Measurements from ENCODE around the gene ADAP1.

ADAP1 gene

DNA sequence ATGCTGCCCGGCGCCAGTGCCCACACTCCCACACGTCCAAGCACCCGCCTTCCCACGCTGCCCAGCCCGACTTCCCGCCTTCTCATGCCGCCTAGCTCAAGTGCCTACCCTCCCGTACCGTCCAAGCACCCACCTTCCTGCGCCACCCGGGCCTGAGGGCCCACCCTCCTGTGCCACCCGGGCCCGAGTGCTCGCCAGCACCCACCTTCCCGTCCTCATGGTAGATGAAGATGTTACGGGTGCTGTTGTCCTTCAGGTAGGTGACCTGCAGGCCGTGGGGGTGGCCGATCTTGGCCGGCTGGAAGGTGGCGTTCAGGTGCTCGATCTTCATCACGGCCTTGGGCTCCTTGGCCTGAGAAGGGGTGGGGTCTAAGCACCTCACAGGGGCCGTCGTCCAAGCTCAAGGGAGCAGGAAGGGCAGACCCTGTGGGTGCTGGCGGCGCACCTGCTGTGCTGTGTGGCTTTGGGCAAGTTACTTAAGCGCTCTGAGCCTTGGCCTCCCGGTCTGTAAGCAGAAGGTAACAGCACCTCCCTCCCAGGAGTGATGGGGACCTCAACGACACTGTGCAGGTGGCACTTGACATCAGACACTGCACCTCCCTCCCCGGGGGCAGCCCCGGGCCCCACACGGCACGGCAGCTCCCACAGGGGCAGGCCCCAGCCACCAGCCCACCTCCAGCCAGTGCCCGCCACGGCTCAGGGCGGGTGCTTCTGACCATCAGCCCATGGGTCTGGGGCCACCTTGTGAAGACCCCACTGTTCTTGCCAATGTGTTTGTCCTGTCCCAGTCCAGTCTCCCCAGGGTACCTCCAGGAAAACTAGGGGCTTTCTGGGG lies 50.3 kb downstream of the ADAP1 start:
- DNase-seq = no peak

DNA sequence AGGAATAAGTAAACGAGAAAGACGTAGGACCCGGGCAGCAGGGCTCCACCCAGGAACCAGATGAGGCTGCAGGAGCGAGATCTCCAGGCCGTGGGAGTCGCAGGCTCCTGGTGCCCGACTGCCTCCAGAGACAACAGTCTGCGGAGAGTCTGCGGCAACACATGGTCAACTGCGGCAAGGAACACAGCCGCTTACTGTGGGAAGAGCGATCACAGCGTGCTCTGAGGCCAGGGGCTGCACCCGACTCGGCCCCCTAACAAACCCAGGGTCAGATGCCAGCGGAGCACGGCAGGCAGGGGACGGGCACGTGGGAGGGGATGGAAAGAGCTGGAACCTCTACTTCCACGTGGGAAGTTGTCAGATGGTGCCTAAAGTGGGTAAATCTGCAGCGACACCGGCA lies 51.5 kb downstream of the ADAP1 start:
- DNase-seq = no peak

DNA sequence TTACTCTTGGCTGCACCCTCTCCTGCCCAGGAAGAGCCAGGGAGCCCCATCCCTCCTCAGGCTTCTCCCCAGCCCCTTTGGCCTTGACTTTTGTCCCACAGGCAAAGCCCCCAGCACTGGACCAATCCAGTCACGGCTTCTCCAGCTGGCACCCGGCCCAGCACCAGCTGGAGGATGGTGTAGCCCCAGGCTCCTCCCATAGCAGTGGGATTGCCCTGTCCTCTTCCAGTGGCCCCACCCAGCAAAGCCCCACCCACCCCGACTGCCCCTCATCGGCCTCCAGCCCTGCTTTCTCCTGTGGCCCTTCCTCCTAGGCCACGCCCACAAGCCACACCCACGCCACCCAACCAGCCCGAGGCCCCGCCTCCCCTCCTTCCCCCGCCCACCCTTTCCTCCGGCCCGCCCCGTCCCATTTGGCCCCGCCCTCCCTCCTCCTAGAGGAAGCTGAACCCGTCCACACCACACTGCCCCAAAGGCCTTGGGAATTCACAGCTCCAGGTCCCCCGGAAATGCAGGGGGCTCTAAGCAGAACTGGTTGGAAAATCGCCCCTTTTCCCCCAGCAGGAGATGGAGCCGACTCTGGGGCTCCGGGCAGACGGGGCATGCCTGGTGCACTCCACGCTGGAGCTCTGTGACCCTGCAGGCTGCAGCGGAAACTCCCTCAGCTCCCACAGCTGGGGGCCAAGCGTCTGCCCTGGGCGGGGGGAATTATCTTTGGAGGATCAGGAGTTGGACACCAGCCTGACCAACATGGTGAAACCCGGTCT lies 52.9 kb downstream of the ADAP1 start:
- no peak for DNase-seq

DNA sequence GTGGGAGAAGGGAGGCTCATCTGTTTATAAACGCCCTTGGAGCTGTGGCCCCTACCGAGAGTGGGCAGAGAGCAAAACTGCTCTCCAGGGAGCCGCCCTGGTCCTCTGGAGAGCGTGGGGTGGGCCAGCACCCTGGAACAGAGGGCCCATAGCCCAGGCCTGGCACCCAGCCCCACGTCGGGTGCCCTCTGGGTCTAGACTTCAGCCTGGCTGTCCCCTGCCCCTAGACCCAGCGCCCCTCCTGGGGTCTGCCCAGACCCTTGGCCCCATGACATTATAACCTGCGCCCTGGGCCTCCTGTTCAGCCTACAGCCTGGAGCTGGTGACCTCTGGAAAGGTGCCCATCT lies 53.5 kb downstream of the ADAP1 start:
- DNase-seq = no peak

- no peak for DNase-seq
Measured at GRCh38 chr7:900331-901040, 54.0 kb downstream of the ADAP1 start.

- no peak for DNase-seq
Measured at GRCh38 chr7:899806-900205, 54.7 kb downstream of the ADAP1 start.

GRCh38 chr7:898855-899681 lies 55.4 kb downstream of the ADAP1 start:
- no peak for DNase-seq

DNA sequence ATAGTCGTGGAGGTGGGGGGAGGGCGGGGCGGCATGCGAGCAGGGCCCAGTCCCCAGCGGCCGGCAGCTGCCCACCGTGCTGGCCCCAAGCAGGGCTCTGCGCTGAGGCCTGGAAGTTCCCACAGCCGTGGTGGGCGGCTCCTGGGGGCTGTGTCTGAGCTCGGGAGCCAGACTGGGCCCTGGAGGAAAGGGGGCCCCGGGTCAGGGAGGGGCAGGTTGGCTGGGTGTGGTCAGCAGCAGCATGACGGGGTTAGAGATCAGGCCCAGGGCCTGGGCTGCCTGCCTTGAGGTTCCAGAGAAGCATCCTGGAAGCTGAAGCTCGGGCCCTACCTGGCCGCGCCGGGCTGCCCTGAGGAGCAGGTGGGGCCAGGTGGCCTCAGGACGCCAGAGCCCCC lies 56.0 kb downstream of the ADAP1 start:
- DNase-seq = no peak

GRCh38 chr7:897771-898376 lies 56.6 kb downstream of the ADAP1 start:
- DNase-seq = no peak

DNA sequence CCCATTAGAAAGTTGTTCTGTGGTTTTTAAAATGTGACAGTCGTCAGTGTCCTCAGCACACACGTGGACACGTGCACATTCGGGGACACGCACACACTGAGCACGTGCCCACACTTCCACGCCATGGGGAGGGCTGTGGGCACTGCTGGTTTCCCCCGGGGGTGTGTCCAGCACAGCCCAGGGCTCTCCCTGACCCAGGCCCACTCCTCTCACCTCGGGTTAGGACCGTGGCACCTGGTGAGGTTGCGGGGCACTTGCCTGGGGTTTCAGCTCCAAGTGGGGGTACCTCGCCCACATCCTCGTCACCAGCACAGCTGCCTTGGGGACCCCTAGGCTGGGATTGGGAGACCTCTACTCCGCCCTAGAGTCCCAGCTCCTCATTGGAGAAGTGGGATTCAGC lies 57.4 kb downstream of the ADAP1 start:
- no peak for DNase-seq

GRCh38 chr7:896346-897075 lies 58.0 kb downstream of the ADAP1 start:
- DNase-seq = no peak

GRCh38 chr7:895451-896052 lies 58.9 kb downstream of the ADAP1 start:
- no peak for DNase-seq

- no peak for DNase-seq
Measured at GRCh38 chr7:894927-895450, 59.5 kb downstream of the ADAP1 start.

- no peak for DNase-seq
Measured at GRCh38 chr7:894164-894867, 60.2 kb downstream of the ADAP1 start.

DNA sequence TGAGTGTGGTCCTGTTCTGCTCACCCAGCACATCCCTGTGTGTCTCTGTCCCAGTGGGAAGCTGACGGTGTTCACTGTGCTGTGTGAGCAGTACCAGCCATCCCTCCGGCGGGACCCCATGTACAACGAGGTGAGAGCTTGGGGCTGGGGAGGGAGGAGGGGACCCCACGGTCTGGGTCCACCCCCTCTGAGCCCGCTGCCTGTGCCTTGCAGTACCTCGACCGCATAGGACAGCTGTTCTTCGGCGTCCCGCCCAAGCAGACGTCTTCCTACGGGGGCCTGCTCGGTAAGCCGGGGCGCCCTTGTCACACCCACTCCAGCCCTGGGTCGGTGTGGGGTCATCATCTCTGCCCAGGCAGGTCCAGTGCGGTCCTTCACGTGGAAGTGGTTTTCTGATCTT lies 60.8 kb downstream of the ADAP1 start:
- no peak for DNase-seq

DNA sequence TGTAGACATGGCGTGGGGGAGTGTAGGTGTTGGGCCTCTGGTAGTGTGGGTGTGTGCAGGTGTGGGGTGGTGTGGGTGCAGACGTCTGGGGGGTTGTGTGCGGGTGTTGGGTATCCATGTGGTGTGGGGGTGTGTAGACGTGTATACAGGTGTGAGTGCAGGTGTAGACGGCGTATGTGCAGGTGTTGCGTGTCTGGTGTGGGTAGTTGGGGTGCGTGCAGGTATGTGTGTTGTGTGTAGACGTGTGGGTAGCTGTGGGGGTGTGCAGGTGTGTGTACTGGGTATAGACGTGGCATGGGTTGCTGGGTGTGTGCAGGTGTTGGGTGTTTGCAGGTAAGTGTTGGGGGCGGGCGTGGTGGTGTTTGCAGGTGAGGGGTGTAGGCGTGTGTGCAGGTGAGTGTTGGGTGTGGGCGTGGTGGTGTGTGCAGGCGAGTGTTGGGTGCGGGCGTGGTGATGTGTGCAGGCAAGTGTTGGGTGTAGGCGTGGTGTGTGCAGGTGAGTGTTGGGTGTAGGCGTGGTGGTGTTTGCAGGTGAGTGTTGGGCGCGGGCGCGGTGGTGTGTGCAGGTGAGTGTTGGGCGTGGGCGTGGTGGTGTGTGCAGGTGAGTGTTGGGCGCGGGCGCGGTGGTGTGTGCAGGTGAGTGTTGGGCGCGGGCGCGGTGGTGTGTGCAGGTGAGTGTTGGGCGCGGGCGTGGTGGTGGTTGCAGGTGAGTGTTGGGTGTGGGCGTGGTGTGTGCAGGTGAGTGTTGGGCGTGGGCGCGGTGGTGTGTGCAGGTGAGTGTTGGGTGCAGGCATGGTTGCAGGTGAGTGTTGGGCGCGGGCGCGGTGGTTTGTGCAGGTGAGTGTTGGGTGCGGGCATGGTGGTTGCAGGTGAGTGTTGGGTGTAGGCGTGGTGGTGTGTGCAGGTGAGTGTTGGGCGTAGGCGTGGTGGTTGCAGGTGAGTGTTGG lies 61.6 kb downstream of the ADAP1 start:
- no peak for DNase-seq

GRCh38 chr7:891805-892204 lies 62.7 kb downstream of the ADAP1 start:
- no peak for DNase-seq

DNA sequence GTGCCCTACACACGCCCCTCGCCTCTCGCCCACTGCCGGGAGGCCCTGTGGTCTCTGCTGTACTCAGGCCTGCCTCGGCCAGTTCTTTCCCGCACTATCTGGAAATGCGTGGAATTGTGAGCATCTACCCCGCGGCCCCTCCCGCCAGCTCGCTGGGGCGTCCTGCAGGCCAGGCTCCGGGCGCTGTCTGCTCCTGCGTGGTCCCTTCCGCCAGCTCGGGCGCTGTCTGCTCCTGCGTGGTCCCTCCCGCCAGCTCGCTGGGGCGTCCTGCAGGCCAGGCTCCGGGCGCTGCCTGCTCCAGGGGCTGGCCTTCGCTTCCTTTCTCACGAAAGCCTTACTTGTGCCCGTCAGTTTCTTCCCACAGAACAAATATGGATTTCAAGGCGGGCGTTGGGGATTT lies 63.2 kb downstream of the ADAP1 start:
- DNase-seq = no peak

DNA sequence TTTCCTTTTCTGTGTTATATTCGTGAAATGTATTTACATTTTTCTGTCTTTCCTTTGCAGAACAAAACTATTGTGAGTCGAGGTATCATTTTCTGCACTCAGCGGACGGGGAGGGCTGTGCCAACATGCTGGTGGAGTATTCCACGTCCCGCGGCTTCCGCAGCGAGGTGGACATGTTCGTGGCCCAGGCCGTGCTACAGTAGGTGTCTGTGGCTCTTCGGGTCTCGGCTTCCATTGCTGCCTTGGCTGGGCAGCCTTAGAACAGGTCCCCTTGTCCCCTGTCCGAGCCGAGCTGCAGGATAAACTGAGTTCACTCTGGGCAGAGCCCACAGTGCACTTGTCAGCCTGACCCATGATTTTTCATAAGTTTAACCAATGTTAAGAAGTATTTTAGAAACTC lies 63.6 kb downstream of the ADAP1 start:
- no peak for DNase-seq
